ENCODE data around the gene EDNRA. TPM values are rescaled to one million over a fixed set of nuclear protein-coding genes. Genes with fewer than 3 reads are reported as not detected.

Gene EDNRA
- total and polyA plus RNA-seq, 2 donors (not counting 3 experiments of a cell fraction or from before 2014, with no cell fraction given), result 0.01 TPM; not detected in 1

DNA sequence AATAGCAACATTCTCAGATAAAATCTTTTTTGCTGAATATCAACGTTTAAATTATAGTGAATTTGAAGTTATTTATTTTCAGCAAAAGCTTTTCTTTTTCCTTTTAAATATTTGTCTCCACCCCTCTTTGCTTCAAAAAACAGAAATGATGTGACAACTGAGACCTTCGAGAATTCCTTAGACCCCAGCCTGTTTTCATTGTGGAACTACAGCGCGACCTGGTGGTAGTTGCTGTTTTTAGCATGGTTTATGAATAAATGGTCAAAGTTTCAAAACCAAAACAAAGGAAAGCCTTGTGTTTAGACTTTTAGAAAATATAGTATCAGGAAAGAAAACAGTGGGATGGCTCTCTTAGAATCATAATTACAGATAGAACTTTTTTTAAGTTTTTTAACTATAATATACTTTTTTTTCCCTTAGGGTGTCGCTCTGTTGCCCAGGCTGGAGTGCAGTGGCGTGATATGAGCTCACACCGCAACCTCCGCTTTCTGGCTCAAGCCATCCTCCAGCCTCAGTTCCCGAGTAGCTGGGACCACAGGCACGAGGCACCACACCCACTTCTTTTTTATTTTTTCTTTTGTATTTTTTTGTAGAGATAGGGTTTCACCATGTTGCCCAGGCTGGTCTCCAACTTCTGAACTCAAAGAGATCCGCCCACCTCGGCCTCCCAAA is 109.5 kb downstream of the EDNRA start:
- Histone ChIP-seq H3K9me1 (replicated peaks; ENCODE audit: control insufficient read depth, extremely low read depth, insufficient read depth, low read length) (no peaks in the 10 kb centered on the region), H4K20me1 (replicated peaks; ENCODE audit: control insufficient read depth, extremely low read depth, insufficient read depth, low read length) (no peaks in the 10 kb centered on the region), H3K36me3 (ENCODE audit: control insufficient read depth in 2 of 2, extremely low read depth in 1 of 2, insufficient read depth in 2 of 2, low read length in 2 of 2) (no peaks in the 10 kb centered on the region), H3K79me2 (ENCODE audit: control insufficient read depth, insufficient read depth, low read length) (no peaks in the 10 kb centered on the region), H3K9me3 (replicated peaks; ENCODE audit: control insufficient read depth, insufficient read depth, low read length) (no peaks in the 10 kb centered on the region), H2AFZ (ENCODE audit: low read depth, low read length) (no peak overlapping the region), H3K4me1 (ENCODE audit: control insufficient read depth, extremely low read depth, insufficient read depth, low read length) (no peaks in the 10 kb centered on the region), H3K4me3 (replicated peaks in 1 of 3; ENCODE audit: insufficient read depth in 1 of 3, low read depth in 1 of 3, low read length in 3 of 3) (no peak overlapping the region), H3K27ac (ENCODE audit: insufficient read depth, low read depth, low read length) (no peak overlapping the region), H3K9ac (replicated peaks; ENCODE audit: extremely low read depth, insufficient read depth, low read length) (no peak overlapping the region), H3K4me2 (ENCODE audit: insufficient read depth, low read length) (no peak overlapping the region), H3K27me3 (ENCODE audit: control insufficient read depth in 2 of 2, insufficient read depth in 2 of 2, low read length in 2 of 2) (peaks cover 0 to 3% of the 10 kb centered on the region in 2 experiments)
- ChIA-PET POLR2A (no interaction called here), CTCF (interaction anchor here (0.6 to 5.7 kb wide), 29 partner anchors 9 to 1042 kb away, joined by 3 to 233 read pairs (median 6); no protein-coding TSS in a partner anchor)
- DNase-seq (ENCODE audit: low read depth, low spot score) (peak; percentile 70), FAIRE-seq (peak; percentile 90)
- TF ChIP-seq, protein P1, sequence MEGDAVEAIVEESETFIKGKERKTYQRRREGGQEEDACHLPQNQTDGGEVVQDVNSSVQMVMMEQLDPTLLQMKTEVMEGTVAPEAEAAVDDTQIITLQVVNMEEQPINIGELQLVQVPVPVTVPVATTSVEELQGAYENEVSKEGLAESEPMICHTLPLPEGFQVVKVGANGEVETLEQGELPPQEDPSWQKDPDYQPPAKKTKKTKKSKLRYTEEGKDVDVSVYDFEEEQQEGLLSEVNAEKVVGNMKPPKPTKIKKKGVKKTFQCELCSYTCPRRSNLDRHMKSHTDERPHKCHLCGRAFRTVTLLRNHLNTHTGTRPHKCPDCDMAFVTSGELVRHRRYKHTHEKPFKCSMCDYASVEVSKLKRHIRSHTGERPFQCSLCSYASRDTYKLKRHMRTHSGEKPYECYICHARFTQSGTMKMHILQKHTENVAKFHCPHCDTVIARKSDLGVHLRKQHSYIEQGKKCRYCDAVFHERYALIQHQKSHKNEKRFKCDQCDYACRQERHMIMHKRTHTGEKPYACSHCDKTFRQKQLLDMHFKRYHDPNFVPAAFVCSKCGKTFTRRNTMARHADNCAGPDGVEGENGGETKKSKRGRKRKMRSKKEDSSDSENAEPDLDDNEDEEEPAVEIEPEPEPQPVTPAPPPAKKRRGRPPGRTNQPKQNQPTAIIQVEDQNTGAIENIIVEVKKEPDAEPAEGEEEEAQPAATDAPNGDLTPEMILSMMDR (IDR thresholded peaks at IDR 0.05; ENCODE audit: extremely low read depth in 1 of 2, insufficient read depth in 1 of 2, low read depth in 1 of 2, low read length in 2 of 2), result peak; percentile 52 to 53
- TF ChIP-seq GATA2 (IDR thresholded peaks at IDR 0.05; ENCODE audit: insufficient read depth, insufficient read length, low read depth, low read length), result no peak
- intact Hi-C loops (cut with micrococcal nuclease), result loop anchor here (1.0 kb wide), 4 partner anchors 71 to 571 kb away; no protein-coding TSS in a partner anchor
- dilution Hi-C loops (cut with MboI; ENCODE audit: extremely low pct_ligation_motif_present, low sequenced_read_pairs), result no loop called here
- no TSS peak for BruUV-seq (replicated peaks)

GRCh38 chr4:147591106-147591505 is 110.2 kb downstream of the EDNRA start:
- FAIRE-seq, result no peak
- no peak overlapping the region for H2AFZ ChIP-seq (ENCODE audit: low read depth, low read length)
- POLR2A ChIA-PET, result no interaction called here
- no peak overlapping the region for H3K4me2 ChIP-seq (ENCODE audit: insufficient read depth, low read length)
- no peak for TF ChIP-seq MAX (IDR thresholded peaks at IDR 0.05; ENCODE audit: insufficient read depth, insufficient read length)
- TF ChIP-seq FOS (IDR thresholded peaks at IDR 0.05; ENCODE audit: borderline replicate concordance, insufficient read depth, low read length), result no peak
- TF ChIP-seq POLR2AphosphoS5 (IDR thresholded peaks at IDR 0.05; ENCODE audit: insufficient read depth, low read depth, low read length), result no peak
- TF ChIP-seq GATA2 (IDR thresholded peaks at IDR 0.05; ENCODE audit: insufficient read depth, insufficient read length, low read depth, low read length), result no peak
- TF ChIP-seq, protein P1 (IDR thresholded peaks at IDR 0.05; ENCODE audit: extremely low read depth in 1 of 2, insufficient read depth in 1 of 2, low read depth in 1 of 2, low read length in 2 of 2), result no peak
- TF ChIP-seq EZH2 (IDR thresholded peaks at IDR 0.05; ENCODE audit: borderline replicate concordance, low read depth, low read length, severe bottlenecking), result no peak
- no peak for TF ChIP-seq POLR2A (IDR thresholded peaks at IDR 0.05; ENCODE audit: low read depth, low read length)
- no peak for TF ChIP-seq JUN (IDR thresholded peaks at IDR 0.05; ENCODE audit: borderline replicate concordance, insufficient read depth, insufficient read length, low read depth)
- no peak for TF ChIP-seq MYC (IDR thresholded peaks at IDR 0.05; ENCODE audit: low read depth, low read length)
- no peak overlapping the region for H3K9ac ChIP-seq (replicated peaks; ENCODE audit: extremely low read depth, insufficient read depth, low read length)
- intact Hi-C loops (cut with micrococcal nuclease), result no loop called here
- H3K27me3 ChIP-seq (ENCODE audit: control insufficient read depth in 2 of 2, insufficient read depth in 2 of 2, low read length in 2 of 2), result peaks cover 0 to 3% of the 10 kb centered on the region in 2 experiments
- CTCF ChIA-PET, result interaction anchor here (0.6 to 7.6 kb wide), 21 partner anchors 10 to 573 kb away, joined by 3 to 233 read pairs (median 21); no protein-coding TSS in a partner anchor
- no peaks in the 10 kb centered on the region for H3K9me3 ChIP-seq (replicated peaks; ENCODE audit: control insufficient read depth, insufficient read depth, low read length)
- no peak for DNase-seq (ENCODE audit: low read depth, low spot score)
- H3K27ac ChIP-seq (ENCODE audit: insufficient read depth, low read depth, low read length), result no peak overlapping the region
- no peaks in the 10 kb centered on the region for H3K4me1 ChIP-seq (ENCODE audit: control insufficient read depth, extremely low read depth, insufficient read depth, low read length)
- no peaks in the 10 kb centered on the region for H3K9me1 ChIP-seq (replicated peaks; ENCODE audit: control insufficient read depth, extremely low read depth, insufficient read depth, low read length)
- H3K36me3 ChIP-seq (ENCODE audit: control insufficient read depth in 2 of 2, extremely low read depth in 1 of 2, insufficient read depth in 2 of 2, low read length in 2 of 2), result no peaks in the 10 kb centered on the region
- dilution Hi-C loops (cut with MboI; ENCODE audit: extremely low pct_ligation_motif_present, low sequenced_read_pairs), result no loop called here
- no TSS peak for BruUV-seq (replicated peaks)
- no peaks in the 10 kb centered on the region for H4K20me1 ChIP-seq (replicated peaks; ENCODE audit: control insufficient read depth, extremely low read depth, insufficient read depth, low read length)
- no peak overlapping the region for H3K4me3 ChIP-seq (replicated peaks in 1 of 3; ENCODE audit: insufficient read depth in 1 of 3, low read depth in 1 of 3, low read length in 3 of 3)
- H3K79me2 ChIP-seq (ENCODE audit: control insufficient read depth, insufficient read depth, low read length), result no peaks in the 10 kb centered on the region
